ENCODE measurements around the gene PCDH9. TPM values are rescaled to one million over a fixed set of nuclear protein-coding genes. Genes with fewer than 3 reads are reported as not detected.

Gene PCDH9
- total and polyA plus RNA-seq, 10 of the 15 experiments (the other 5 are each of a cell fraction or from before 2014, with no cell fraction given): 0.02 to 2.3 (median 0.05) TPM; not detected in 1

DNA sequence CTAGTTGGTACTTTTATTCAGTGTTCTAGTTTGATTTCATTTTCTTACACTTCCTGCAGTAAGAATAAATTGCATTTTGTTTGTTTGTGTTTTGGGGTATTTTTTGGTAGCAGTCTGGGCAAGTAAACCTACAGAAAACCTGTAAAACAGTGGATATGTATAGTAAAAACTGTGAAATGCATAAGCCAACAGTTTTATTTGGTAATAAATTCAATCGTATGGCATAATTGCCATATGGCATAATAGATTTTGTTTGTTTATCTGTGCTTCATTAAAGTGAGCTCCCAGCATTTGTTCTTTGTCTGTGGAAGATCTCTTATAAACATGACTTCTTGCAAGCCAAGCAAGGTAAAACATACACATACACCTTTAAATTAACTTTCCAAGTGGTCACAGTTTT lies 111.9 kb downstream of the PCDH9 start (continued):
- TF ChIP-seq, protein P1, sequence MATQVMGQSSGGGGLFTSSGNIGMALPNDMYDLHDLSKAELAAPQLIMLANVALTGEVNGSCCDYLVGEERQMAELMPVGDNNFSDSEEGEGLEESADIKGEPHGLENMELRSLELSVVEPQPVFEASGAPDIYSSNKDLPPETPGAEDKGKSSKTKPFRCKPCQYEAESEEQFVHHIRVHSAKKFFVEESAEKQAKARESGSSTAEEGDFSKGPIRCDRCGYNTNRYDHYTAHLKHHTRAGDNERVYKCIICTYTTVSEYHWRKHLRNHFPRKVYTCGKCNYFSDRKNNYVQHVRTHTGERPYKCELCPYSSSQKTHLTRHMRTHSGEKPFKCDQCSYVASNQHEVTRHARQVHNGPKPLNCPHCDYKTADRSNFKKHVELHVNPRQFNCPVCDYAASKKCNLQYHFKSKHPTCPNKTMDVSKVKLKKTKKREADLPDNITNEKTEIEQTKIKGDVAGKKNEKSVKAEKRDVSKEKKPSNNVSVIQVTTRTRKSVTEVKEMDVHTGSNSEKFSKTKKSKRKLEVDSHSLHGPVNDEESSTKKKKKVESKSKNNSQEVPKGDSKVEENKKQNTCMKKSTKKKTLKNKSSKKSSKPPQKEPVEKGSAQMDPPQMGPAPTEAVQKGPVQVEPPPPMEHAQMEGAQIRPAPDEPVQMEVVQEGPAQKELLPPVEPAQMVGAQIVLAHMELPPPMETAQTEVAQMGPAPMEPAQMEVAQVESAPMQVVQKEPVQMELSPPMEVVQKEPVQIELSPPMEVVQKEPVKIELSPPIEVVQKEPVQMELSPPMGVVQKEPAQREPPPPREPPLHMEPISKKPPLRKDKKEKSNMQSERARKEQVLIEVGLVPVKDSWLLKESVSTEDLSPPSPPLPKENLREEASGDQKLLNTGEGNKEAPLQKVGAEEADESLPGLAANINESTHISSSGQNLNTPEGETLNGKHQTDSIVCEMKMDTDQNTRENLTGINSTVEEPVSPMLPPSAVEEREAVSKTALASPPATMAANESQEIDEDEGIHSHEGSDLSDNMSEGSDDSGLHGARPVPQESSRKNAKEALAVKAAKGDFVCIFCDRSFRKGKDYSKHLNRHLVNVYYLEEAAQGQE (IDR thresholded peaks at IDR 0.05; ENCODE audit: low read depth, low read length): no peak
- TF ChIP-seq, protein P2, sequence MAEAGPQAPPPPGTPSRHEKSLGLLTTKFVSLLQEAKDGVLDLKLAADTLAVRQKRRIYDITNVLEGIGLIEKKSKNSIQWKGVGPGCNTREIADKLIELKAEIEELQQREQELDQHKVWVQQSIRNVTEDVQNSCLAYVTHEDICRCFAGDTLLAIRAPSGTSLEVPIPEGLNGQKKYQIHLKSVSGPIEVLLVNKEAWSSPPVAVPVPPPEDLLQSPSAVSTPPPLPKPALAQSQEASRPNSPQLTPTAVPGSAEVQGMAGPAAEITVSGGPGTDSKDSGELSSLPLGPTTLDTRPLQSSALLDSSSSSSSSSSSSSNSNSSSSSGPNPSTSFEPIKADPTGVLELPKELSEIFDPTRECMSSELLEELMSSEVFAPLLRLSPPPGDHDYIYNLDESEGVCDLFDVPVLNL (IDR thresholded peaks at IDR 0.05; ENCODE audit: low read depth, low read length): no peak
- no peak for TF ChIP-seq HDGF (IDR thresholded peaks at IDR 0.05)
- TF ChIP-seq NRF1 (conservative IDR thresholded peaks at IDR 0.05; ENCODE audit: low read depth, low read length): no peak
- TF ChIP-seq NBN (IDR thresholded peaks at IDR 0.05): no peak
- no peak for TF ChIP-seq EZH2 (IDR thresholded peaks at IDR 0.05; ENCODE audit: borderline replicate concordance, control insufficient read depth, low read depth, low read length)
- TF ChIP-seq MYB (IDR thresholded peaks at IDR 0.05; ENCODE audit: borderline replicate concordance, low read depth, low read length): no peak

DNA sequence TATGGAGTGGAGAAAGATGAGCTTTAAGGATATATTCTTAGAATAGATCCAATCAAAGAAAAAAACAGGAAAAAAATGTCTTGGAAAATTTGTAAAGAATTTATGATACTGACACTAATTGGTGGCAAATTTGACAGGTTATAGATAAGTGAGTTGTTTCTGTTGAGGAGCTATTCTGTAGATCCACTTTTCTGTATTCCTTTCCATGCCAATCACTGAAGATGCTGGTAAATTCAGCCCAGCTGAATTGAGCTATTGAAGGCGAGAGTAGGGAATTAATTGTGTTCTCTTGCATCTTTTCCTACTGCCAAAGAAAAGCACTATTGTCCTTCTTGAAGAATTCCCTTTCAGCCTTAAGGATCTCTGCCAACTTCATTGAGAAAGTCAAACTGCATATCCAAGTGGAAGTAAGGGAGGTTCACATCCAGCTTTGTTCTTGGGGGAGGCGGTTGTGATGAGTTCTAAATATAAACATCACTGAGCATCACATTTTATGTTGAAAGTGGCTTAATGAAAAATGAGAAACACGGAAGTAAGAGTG lies 113.1 kb downstream of the PCDH9 start:
- no peak overlapping the region for H3K9ac ChIP-seq (ENCODE audit: control insufficient read depth, insufficient read depth, low read length)
- no peak overlapping the region for H3K4me3 ChIP-seq
- no peaks in the 10 kb centered on the region for H3K4me1 ChIP-seq (ENCODE audit: control insufficient read depth, insufficient read depth, low read length)
- ChIA-PET CTCF (interaction anchor here (0.7 to 1.6 kb wide), 3 partner anchors 9 to 296 kb away, joined by 3 to 5 read pairs (median 3); no protein-coding TSS in a partner anchor), SMC1A (ENCODE audit: uncharacterized antibody, unreplicated experiment) (interaction anchor here (1.0 kb wide), 2 partner anchors 9 to 12 kb away, joined by 3 to 4 read pairs; no protein-coding TSS in a partner anchor), POLR2A (no interaction called here), RAD21 (ENCODE audit: unreplicated experiment) (no interaction called here)
- no peak for FAIRE-seq
- H3K4me2 ChIP-seq (ENCODE audit: control insufficient read depth, insufficient read depth): no peak overlapping the region
- H3K79me2 ChIP-seq (ENCODE audit: control insufficient read depth, insufficient read depth, low read length): no peaks in the 10 kb centered on the region
- no peak for DNase-seq (ENCODE audit: low read depth, low spot score)
- no peaks in the 10 kb centered on the region for H4K20me1 ChIP-seq (ENCODE audit: control insufficient read depth, insufficient read depth)
- intact Hi-C loops (cut with micrococcal nuclease; ENCODE audit: unreplicated experiment): no loop called here
- no peaks in the 10 kb centered on the region for H3K36me3 ChIP-seq (ENCODE audit: control insufficient read depth in 2 of 2, insufficient read depth in 2 of 2, low read length in 1 of 2)
- no peak overlapping the region for H3K27ac ChIP-seq (ENCODE audit: control insufficient read depth, insufficient read depth)
- H3K9me3 ChIP-seq (replicated peaks; ENCODE audit: control insufficient read depth, insufficient read depth, low read length): no peaks in the 10 kb centered on the region
- in situ Hi-C loops (cut with MboI): no loop called here
- 5% methylated on average over 3 of the region's 3 CpGs for WGBS (ENCODE audit: insufficient coverage, insufficient replicate concordance, low lambda C conversion rate, missing lambda C conversion rate)
- ATAC-seq: no peak
- no peaks in the 10 kb centered on the region for H3K27me3 ChIP-seq (replicated peaks in 1 of 2; ENCODE audit: control insufficient read depth in 2 of 2, insufficient read depth in 2 of 2, low read length in 1 of 2)
- no peak overlapping the region for H2AFZ ChIP-seq (ENCODE audit: control insufficient read depth, low read depth, low read length)
- no TSS peak for BruUV-seq (replicated peaks)
- TF ChIP-seq, protein P3, sequence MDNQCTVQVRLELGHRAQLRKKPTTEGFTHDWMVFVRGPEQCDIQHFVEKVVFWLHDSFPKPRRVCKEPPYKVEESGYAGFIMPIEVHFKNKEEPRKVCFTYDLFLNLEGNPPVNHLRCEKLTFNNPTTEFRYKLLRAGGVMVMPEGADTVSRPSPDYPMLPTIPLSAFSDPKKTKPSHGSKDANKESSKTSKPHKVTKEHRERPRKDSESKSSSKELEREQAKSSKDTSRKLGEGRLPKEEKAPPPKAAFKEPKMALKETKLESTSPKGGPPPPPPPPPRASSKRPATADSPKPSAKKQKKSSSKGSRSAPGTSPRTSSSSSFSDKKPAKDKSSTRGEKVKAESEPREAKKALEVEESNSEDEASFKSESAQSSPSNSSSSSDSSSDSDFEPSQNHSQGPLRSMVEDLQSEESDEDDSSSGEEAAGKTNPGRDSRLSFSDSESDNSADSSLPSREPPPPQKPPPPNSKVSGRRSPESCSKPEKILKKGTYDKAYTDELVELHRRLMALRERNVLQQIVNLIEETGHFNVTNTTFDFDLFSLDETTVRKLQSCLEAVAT (IDR thresholded peaks at IDR 0.05): no peak
- TF ChIP-seq SUPT20H (IDR thresholded peaks at IDR 0.05; ENCODE audit: borderline replicate concordance, control insufficient read depth, low read depth, low read length) (no peak), SMARCA5 (IDR thresholded peaks at IDR 0.05) (no peak), CBX3 (IDR thresholded peaks at IDR 0.05; ENCODE audit: borderline replicate concordance, low read depth) (no peak), BCL11A (IDR thresholded peaks at IDR 0.05; ENCODE audit: low read depth, low read length) (no peak), MTA2 (IDR thresholded peaks at IDR 0.05; ENCODE audit: low read depth) (no peak), HDGF (IDR thresholded peaks at IDR 0.05) (no peak), SREBF1 (IDR thresholded peaks at IDR 0.05; ENCODE audit: low read length) (no peak), FOXK2 (IDR thresholded peaks at IDR 0.05) (no peak)
- TF ChIP-seq, protein P4, sequence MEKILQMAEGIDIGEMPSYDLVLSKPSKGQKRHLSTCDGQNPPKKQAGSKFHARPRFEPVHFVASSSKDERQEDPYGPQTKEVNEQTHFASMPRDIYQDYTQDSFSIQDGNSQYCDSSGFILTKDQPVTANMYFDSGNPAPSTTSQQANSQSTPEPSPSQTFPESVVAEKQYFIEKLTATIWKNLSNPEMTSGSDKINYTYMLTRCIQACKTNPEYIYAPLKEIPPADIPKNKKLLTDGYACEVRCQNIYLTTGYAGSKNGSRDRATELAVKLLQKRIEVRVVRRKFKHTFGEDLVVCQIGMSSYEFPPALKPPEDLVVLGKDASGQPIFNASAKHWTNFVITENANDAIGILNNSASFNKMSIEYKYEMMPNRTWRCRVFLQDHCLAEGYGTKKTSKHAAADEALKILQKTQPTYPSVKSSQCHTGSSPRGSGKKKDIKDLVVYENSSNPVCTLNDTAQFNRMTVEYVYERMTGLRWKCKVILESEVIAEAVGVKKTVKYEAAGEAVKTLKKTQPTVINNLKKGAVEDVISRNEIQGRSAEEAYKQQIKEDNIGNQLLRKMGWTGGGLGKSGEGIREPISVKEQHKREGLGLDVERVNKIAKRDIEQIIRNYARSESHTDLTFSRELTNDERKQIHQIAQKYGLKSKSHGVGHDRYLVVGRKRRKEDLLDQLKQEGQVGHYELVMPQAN (conservative IDR thresholded peaks at IDR 0.05): no peak
